Esophagus muscularis mucosa (tissue), 4 donors: ENCODE results near the gene TOX2. TPM values are rescaled to one million over a fixed set of nuclear protein-coding genes. Genes with fewer than 3 reads are reported as not detected.

ENCODE experiments used
- DNase-seq: peaks from one replicate; pipeline ENCODE4 v3.0.0-alpha.2; 2017; ENCODE audit errors: extremely low spot score
- H3K27ac ChIP-seq, 4 donors: fragments of 200-600 bp; sonication (generic); replicated peaks in 1 of 4; 1 replicate in 3 of 4; 2 replicates in 1 of 4; pipeline ENCODE4 v1.5.1; 2016 to 2019; ENCODE audit warnings: mild to moderate bottlenecking in 1 of 4
- H3K27me3 ChIP-seq, 4 donors: fragments of 200-600 bp; sonication (generic); one replicate each; pipeline versions ENCODE4 v1.5.1 to v1.6.0; 2016 to 2019
- H3K36me3 ChIP-seq, 4 donors: fragments of 200-600 bp; sonication (generic); one replicate each; pipeline ENCODE4 v1.5.1; 2016 to 2019
- H3K4me1 ChIP-seq, 4 donors: fragments of 200-600 bp; sonication (generic); one replicate each; pipeline ENCODE4 v1.5.1; 2016 to 2019
- H3K4me3 ChIP-seq, 4 donors: fragments of 200-600 bp; sonication (generic); 1 replicate in 2 of 4; 2 replicates in 2 of 4; pipeline ENCODE4 v1.5.1; 2016 to 2019; ENCODE audit warnings: mild to moderate bottlenecking in 4 of 4, moderate library complexity in 1 of 4
- H3K9me3 ChIP-seq, 4 donors: fragments of 200-600 bp; sonication (generic); 1 replicate in 3 of 4; 2 replicates in 1 of 4; pipeline ENCODE4 v1.5.1; 2016 to 2019
- EP300 ChIP-seq: sonication (generic); formaldehyde crosslinking; IDR thresholded peaks from one replicate; pipeline ENCODE4 v1.6.1; 2017; ENCODE audit warnings: antibody characterized with exemption
- POLR2A ChIP-seq: fragments of 450-650 bp; IDR thresholded peaks from one replicate; pipeline ENCODE4 v1.6.1; 2017; ENCODE audit warnings: antibody characterized with exemption, moderate library complexity, mild to moderate bottlenecking, low read depth
- POLR2AphosphoS5 ChIP-seq, 2 donors: sonication (generic); formaldehyde crosslinking; IDR thresholded peaks; one replicate each; pipeline ENCODE4 v1.6.1; 2017; ENCODE audit warnings: antibody characterized with exemption in 2 of 2
- WGBS: methylation state at CpG from one replicate; pipeline ENCODE4 v1.1.5; 2018; 5-methylcytosine and 5-hydroxymethylcytosine counted together
- intact Hi-C: fragments of 100-400 bp; cut with DNase I; formaldehyde crosslinking; loops from one replicate; pipeline ENCODE4 v1.15.1; 2023
- total RNA-seq, 4 donors: library from RNA; depleted of rRNA; stranded (reverse); fragments of >200 nt; gene quantifications; one replicate each; pipeline versions ENCODE4 v1.1.0 to v1.2.1, GENCODE V29; 2016
- TF ChIP-seq, protein P1 (sequence below), 3 experiments: fragments of 200-600 bp in 2 of 3; fragments of 450-650 bp in 1 of 3; sonication (generic) in 2 of 3; IDR thresholded peaks; one replicate each; pipeline ENCODE4 v1.5.1; 2017 to 2019; ENCODE audit warnings: antibody characterized with exemption in 3 of 3, mild to moderate bottlenecking in 2 of 3, moderate library complexity in 1 of 3

TOX2 gene
- total RNA-seq, 4 donors from 2014 or later: 19.4 to 39.5 (median 32.8) TPM

DNA sequence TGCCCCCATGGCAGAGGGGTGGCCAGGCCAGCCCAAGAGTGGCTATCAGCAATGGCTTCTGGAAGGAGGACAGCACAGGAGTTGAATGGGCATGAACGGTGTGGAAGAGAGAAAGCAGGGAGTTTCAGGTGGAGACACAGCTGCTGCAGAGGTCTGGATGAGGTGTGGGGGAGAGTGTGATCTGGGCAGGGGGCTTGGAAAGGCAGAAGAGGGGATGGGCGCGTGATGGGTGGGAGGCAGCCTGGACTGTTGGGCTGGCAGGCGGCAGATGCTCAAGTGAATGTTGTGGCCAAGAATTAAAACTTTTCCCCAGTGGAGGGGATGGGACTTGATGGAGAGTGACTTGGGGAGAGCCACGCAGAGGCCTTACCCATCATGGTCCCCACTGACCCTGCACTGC, 46.5 kb downstream of the TOX2 start:
- H3K4me1 ChIP-seq: peaks cover 12 to 51% (median 47%) of the 10 kb centered on the region in 4 donors
- H3K27ac ChIP-seq: no peak overlapping the region
- 92% methylated on average over 5 of the region's 5 CpGs for WGBS
- DNase-seq: no peak
- H3K9me3 ChIP-seq: no peaks in the 10 kb centered on the region
- no peaks in the 10 kb centered on the region for H3K36me3 ChIP-seq
- intact Hi-C loops: no loop called here
- no peaks in the 10 kb centered on the region for H3K27me3 ChIP-seq
- H3K4me3 ChIP-seq: no peak overlapping the region
- no peak for TF ChIP-seq EP300
- no peak for TF ChIP-seq POLR2A
- TF ChIP-seq, protein P1, sequence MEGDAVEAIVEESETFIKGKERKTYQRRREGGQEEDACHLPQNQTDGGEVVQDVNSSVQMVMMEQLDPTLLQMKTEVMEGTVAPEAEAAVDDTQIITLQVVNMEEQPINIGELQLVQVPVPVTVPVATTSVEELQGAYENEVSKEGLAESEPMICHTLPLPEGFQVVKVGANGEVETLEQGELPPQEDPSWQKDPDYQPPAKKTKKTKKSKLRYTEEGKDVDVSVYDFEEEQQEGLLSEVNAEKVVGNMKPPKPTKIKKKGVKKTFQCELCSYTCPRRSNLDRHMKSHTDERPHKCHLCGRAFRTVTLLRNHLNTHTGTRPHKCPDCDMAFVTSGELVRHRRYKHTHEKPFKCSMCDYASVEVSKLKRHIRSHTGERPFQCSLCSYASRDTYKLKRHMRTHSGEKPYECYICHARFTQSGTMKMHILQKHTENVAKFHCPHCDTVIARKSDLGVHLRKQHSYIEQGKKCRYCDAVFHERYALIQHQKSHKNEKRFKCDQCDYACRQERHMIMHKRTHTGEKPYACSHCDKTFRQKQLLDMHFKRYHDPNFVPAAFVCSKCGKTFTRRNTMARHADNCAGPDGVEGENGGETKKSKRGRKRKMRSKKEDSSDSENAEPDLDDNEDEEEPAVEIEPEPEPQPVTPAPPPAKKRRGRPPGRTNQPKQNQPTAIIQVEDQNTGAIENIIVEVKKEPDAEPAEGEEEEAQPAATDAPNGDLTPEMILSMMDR (IDR thresholded peaks at IDR 0.05): no peak
- no peak for TF ChIP-seq POLR2AphosphoS5 (IDR thresholded peaks at IDR 0.05)

DNA sequence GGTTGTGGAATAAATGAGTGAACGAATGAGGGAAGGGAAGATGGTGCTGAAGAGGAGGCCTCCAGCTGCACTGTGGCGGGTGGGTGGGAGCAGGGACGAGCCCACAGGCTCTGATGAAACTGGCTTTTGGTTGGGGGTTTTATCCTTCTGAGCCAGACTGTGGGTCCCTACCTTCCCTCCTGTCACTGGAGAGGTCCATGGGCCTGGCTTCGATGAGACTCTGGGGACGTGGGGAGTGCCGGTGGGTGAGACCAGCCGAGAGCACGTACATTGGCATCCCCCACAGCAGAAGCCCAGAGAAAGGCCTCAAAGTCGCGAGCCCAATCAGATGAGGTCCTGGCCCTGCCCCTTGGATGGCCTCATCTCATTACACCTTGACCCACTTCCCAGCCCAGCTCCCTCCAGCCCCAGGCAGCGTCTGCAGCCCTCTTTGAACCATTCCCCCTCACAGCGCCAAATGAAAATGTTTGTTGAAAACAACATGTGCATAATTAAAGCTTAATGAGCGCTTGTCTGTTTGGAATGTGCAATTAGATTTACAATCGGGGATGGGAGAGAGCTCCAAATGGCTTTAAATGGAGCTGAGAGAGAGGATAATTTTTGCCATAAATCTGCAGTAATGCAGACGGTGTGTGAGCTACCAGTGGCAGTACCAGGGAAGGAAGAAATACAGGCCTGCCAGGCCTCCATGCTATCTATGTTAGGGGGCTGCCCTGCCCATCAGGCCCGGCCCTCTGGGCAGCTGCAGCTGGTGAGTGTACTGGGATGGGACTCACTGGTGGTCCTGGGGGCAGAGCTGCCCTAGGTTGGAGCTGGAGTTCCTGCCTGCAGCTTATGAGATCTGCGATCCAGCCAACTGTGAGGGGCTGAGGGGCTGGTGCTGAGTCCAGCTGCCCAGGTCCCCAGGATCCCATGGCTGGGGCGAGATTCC, 47.2 kb downstream of the TOX2 start:
- no peak for DNase-seq
- H3K36me3 ChIP-seq: no peaks in the 10 kb centered on the region
- no peaks in the 10 kb centered on the region for H3K9me3 ChIP-seq
- WGBS: 94% methylated on average over 16 of the region's 18 CpGs
- H3K27ac ChIP-seq: no peak overlapping the region
- intact Hi-C loops: no loop called here
- peaks cover 12 to 44% (median 41%) of the 10 kb centered on the region in 4 donors for H3K4me1 ChIP-seq
- no peaks in the 10 kb centered on the region for H3K27me3 ChIP-seq
- TF ChIP-seq POLR2A: no peak
- no peak for TF ChIP-seq EP300
- TF ChIP-seq POLR2AphosphoS5 (IDR thresholded peaks at IDR 0.05): no peak
- TF ChIP-seq, protein P1 (IDR thresholded peaks at IDR 0.05): no peak
- no peak overlapping the region for H3K4me3 ChIP-seq

DNA sequence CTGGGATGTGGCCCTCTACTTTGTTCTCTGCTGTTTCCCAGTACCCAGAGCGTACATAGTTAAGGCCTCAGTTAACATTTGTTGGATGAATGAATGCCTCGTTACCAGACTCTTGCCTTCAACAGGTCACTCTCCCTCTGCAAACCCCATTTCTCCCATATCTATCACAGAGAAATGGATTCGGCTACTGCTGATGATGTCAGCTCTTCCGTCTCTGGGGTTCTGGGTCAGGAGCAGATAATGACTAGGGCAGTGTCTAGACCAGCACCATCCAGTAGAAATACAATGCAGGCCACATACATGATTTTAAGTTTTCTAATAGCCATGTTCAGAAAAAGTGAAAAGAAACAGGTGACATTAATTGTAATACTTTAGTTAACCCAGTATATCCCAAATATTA, 47.9 kb downstream of the TOX2 start:
- no peaks in the 10 kb centered on the region for H3K27me3 ChIP-seq
- 96% methylated on average over 4 of the region's 4 CpGs for WGBS
- H3K4me3 ChIP-seq: no peak overlapping the region
- no peaks in the 10 kb centered on the region for H3K36me3 ChIP-seq
- no peak for DNase-seq
- intact Hi-C loops: no loop called here
- no peak overlapping the region for H3K27ac ChIP-seq
- H3K4me1 ChIP-seq: peaks cover 12 to 38% (median 35%) of the 10 kb centered on the region in 4 donors
- TF ChIP-seq, protein P1 (IDR thresholded peaks at IDR 0.05): no peak
- TF ChIP-seq EP300: no peak
- TF ChIP-seq POLR2A: no peak
- no peak for TF ChIP-seq POLR2AphosphoS5 (IDR thresholded peaks at IDR 0.05)
- no peaks in the 10 kb centered on the region for H3K9me3 ChIP-seq

DNA sequence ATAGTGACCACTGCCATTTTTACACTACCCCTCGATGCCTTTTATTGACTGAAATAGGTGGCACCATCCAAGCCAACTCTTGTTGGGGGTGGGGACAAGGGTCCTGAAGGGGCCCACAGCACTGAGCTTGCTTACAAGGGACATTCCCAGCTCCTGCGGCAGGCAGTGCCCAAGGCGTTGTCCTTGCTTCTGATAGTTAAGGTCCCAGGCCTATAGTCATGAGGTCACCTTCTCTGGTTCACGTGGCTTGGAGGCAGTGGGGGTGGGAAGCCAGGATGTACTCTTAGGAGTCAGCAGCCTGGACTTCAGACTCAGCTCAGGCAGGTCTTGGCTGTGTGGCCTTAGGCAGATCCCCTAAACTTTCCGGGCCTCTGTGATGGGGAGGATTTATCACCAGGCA, 48.6 kb downstream of the TOX2 start:
- DNase-seq: no peak
- H3K4me1 ChIP-seq: peaks cover 12 to 32% (median 29%) of the 10 kb centered on the region in 4 donors
- WGBS: 91% methylated on average over 5 of the region's 5 CpGs
- no peaks in the 10 kb centered on the region for H3K9me3 ChIP-seq
- H3K36me3 ChIP-seq: no peaks in the 10 kb centered on the region
- H3K27ac ChIP-seq: no peak overlapping the region
- TF ChIP-seq POLR2A (no peak), POLR2AphosphoS5 (IDR thresholded peaks at IDR 0.05) (no peak), EP300 (no peak)
- TF ChIP-seq, protein P1 (IDR thresholded peaks at IDR 0.05): no peak
- intact Hi-C loops: no loop called here
- no peaks in the 10 kb centered on the region for H3K27me3 ChIP-seq
- H3K4me3 ChIP-seq: no peak overlapping the region
